GM06990 (cell line): ENCODE measurements around the gene TECPR1.

Experiments used
- DNase-seq: peaks from one replicate; pipeline ENCODE4 v3.0.0-alpha.2; 2011; ENCODE audit not compliant: insufficient read length; ENCODE audit errors: extremely low read depth
- H3K27me3 ChIP-seq: replicated peaks from 2 replicates; pipeline ENCODE4 v1.6.0; 2011; ENCODE audit warnings: low read length; ENCODE audit not compliant: control insufficient read depth, insufficient read depth
- H3K36me3 ChIP-seq: 2 replicates; pipeline ENCODE4 v1.5.1; 2011; ENCODE audit warnings: low read length; ENCODE audit not compliant: control insufficient read depth, insufficient read depth
- H3K4me3 ChIP-seq: replicated peaks from 2 replicates; pipeline ENCODE4 v1.5.1; 2011; ENCODE audit warnings: low read depth, mild to moderate bottlenecking, control low read depth, low read length
- CTCF ChIP-seq: IDR thresholded peaks from 2 replicates; pipeline ENCODE4 v1.5.1; 2011; ENCODE audit warnings: low read length, control low read depth, mild to moderate bottlenecking, inconsistent platforms; ENCODE audit not compliant: insufficient read depth, poor library complexity, severe bottlenecking

TECPR1 gene

GRCh38 chr7:98186452-98187137 is 65.4 kb downstream of the TECPR1 start:
- no peaks in the 10 kb centered on the region for H3K27me3 ChIP-seq
- H3K4me3 ChIP-seq, result no peak overlapping the region
- TF ChIP-seq CTCF, result no peak
- H3K36me3 ChIP-seq, result peaks cover 4% of the 10 kb centered on the region
- DNase-seq, result no peak

DNA sequence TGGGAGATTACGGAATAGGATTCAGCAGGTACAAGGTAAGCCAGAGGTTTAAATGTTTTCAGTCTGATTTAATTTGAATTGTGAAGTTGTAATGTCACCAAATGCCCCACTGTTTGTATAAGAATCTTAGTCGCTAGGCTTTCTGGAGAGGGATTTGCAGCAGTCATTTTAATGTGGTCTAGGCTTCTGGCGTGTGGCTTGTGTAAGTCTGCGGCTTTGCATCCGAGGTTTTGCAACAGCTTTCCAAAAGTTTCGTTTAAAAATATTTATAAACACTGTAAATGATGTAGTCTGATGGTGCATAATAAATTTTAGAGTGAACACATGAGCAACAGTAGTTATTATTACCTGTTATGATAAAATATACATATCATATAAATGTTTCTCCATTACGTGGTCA is 66.9 kb downstream of the TECPR1 start:
- no peaks in the 10 kb centered on the region for H3K27me3 ChIP-seq
- H3K4me3 ChIP-seq, result no peak overlapping the region
- H3K36me3 ChIP-seq, result peaks cover 4% of the 10 kb centered on the region
- no peak for DNase-seq
- TF ChIP-seq CTCF, result no peak

GRCh38 chr7:98180751-98181150 is 71.3 kb downstream of the TECPR1 start:
- TF ChIP-seq CTCF, result no peak
- peaks cover 2% of the 10 kb centered on the region for H3K36me3 ChIP-seq
- no peak overlapping the region for H3K4me3 ChIP-seq
- H3K27me3 ChIP-seq, result no peaks in the 10 kb centered on the region
- DNase-seq, result no peak

DNA sequence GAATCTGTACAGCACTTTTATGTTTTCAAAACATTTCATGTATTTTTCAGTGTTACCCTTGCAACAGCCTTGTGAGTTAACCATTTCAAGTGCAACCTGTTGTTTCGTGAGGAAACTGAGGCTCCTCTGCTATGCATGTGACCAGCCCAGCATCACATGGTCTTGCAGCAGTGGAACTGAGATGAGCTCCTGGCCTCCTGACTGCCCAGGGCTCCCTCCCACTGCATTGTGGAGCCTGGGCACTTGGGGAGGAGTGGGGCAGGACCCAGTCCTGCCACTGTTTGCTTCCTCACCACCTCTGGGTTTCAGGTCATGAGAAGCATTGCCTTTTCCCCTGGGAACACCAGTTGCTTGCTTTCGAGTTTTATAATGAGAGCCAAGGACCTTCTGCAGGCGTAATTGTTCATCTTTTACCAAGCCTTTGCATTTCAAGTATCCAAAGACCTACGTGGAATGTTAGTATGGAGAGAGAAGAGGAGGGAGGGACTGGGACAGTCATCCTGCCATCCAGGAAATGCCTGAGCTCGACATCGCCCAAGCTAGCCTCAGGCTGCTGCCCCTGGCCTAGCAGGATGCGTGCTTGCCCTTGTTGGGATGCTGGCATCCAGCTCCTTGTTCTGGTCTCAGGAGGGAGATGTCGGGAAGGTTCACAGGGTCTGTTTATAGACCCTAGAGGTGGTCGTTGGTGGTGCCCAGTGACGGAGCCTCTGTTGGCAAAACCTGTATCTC is 73.1 kb downstream of the TECPR1 start:
- H3K36me3 ChIP-seq, result peaks cover 3% of the 10 kb centered on the region
- no peak overlapping the region for H3K4me3 ChIP-seq
- no peaks in the 10 kb centered on the region; the same call in 1 of the 2 replicates for H3K27me3 ChIP-seq
- no peak for DNase-seq
- TF ChIP-seq CTCF, result no peak

DNA sequence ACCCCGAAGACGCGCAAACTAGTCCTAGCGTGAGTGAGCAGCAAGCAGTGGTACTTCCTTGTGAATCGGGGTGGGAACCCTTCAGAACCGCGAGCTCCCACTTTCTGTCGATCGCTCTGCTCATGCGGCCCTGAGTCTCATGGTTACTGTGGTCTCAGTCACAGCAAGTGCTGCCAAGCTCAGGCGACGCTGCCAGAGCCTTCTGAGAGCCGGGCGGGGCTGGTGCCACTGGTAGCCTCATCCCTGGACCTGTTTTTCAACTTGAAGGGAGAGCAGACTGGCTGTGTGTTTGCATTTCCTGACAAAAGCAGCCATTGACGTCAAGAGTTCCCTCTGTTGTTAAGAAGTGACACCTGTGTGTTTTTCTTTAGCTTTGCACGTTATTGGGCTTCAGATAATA is 73.7 kb downstream of the TECPR1 start:
- TF ChIP-seq CTCF, result no peak
- no peak for DNase-seq

More for the DNA sequence above, 73.7 kb downstream of the TECPR1 start:
- Histone ChIP-seq H3K27me3 (no peaks in the 10 kb centered on the region; the same call in 1 of the 2 replicates), H3K4me3 (no peak overlapping the region), H3K36me3 (peaks cover 3% of the 10 kb centered on the region)
